Measurements from ENCODE around the gene TBC1D16.

- TF ChIP-seq, protein P1, sequence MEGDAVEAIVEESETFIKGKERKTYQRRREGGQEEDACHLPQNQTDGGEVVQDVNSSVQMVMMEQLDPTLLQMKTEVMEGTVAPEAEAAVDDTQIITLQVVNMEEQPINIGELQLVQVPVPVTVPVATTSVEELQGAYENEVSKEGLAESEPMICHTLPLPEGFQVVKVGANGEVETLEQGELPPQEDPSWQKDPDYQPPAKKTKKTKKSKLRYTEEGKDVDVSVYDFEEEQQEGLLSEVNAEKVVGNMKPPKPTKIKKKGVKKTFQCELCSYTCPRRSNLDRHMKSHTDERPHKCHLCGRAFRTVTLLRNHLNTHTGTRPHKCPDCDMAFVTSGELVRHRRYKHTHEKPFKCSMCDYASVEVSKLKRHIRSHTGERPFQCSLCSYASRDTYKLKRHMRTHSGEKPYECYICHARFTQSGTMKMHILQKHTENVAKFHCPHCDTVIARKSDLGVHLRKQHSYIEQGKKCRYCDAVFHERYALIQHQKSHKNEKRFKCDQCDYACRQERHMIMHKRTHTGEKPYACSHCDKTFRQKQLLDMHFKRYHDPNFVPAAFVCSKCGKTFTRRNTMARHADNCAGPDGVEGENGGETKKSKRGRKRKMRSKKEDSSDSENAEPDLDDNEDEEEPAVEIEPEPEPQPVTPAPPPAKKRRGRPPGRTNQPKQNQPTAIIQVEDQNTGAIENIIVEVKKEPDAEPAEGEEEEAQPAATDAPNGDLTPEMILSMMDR (IDR thresholded peaks at IDR 0.05) = no peak
- TF ChIP-seq POLR2A (IDR thresholded peaks at IDR 0.05) = no peak
These were observed 15.0 kb upstream of the TBC1D16 start for GRCh38 chr17:80050706-80051105.

All from Peyer's patch (tissue), 4 donors.